Ovary (tissue), 9 donors: Measurements from ENCODE around the gene DCAF8L1. TPM values are rescaled to one million over a fixed set of nuclear protein-coding genes. Genes with fewer than 3 reads are reported as not detected.

Experiments used
- DNase-seq, 5 donors: peaks; one replicate each; pipeline ENCODE4 v3.0.0-alpha.2; 2019 to 2020
- H3K27ac ChIP-seq, 2 donors: fragments of 200-600 bp; one replicate each; pipeline versions ENCODE4 v1.5.1 to v1.8.0; 2019 to 2022
- H3K27me3 ChIP-seq: fragments of 200-600 bp; one replicate; pipeline ENCODE4 v1.8.0; 2022
- H3K36me3 ChIP-seq: fragments of 200-600 bp; sonication (generic); one replicate; pipeline ENCODE4 v1.5.1; 2019
- H3K4me1 ChIP-seq: one replicate; pipeline ENCODE4 v1.8.1; 2013; ENCODE audit warnings: mild to moderate bottlenecking, moderate library complexity; ENCODE audit not compliant: insufficient read depth
- H3K4me3 ChIP-seq: fragments of 200-600 bp; sonication (generic); one replicate; pipeline ENCODE4 v1.5.1; 2017
- H3K9me3 ChIP-seq, 2 donors: fragments of 200-600 bp in 1 of 2; sonication (generic) in 1 of 2; one replicate each; pipeline versions ENCODE4 v1.5.1 to v1.8.1; 2013 to 2019; ENCODE audit warnings: mild to moderate bottlenecking in 1 of 2, moderate library complexity in 1 of 2
- EP300 ChIP-seq: sonication (generic); formaldehyde crosslinking; IDR thresholded peaks from one replicate; pipeline ENCODE4 v1.6.1; 2017; ENCODE audit warnings: antibody characterized with exemption
- POLR2A ChIP-seq: fragments of 450-650 bp; IDR thresholded peaks from one replicate; pipeline ENCODE4 v1.6.1; 2017; ENCODE audit warnings: antibody characterized with exemption, mild to moderate bottlenecking, moderate library complexity
- WGBS, 3 donors: extraction: QIAGEN DNeasy Blood & Tissue Kit in 1 of 3; methylation state at CpG; one replicate each; pipeline versions ENCODE4 v1.1.5 to v1.1.7; 2013 to 2017; 5-methylcytosine and 5-hydroxymethylcytosine counted together
- intact Hi-C, 4 donors: fragments of 100-400 bp; cut with DNase I; formaldehyde crosslinking; loops; one replicate each; pipeline versions ENCODE4 v1.11.0 to v1.15.1; 2022 to 2023
- polyA plus RNA-seq, 2 donors: library from polyadenylated mRNA; stranded (reverse); fragments of 200-250 nt in 1 of 2; fragments of 350-450 nt in 1 of 2; fragmentation: Illumina TruSeq in 1 of 2; extraction: RNeasy Lipid Tissue Mini Kit (QIAGEN cat#74804) in 1 of 2; gene quantifications; one replicate each; pipeline ENCODE4 v1.2.3, GENCODE V29; 2013 to 2014
- total RNA-seq, 7 donors: library from RNA; depleted of rRNA in 2 of 7; stranded (reverse); fragments of >200 nt in 2 of 7; fragmentation: NEBNext Ultra II Directional in 3 of 7; extraction: Animal tissue kit (Norgen Biotek cat#: 25700) in 3 of 7; gene quantifications; one replicate each; pipeline versions ENCODE4 v1.1.0 to v1.2.4, GENCODE V29; 2016 to 2023
- TF ChIP-seq, protein P1 (sequence below), 3 donors: fragments of 450-650 bp in 2 of 3; fragments of 200-600 bp in 1 of 3; IDR thresholded peaks; one replicate each; pipeline versions ENCODE4 v1.5.1 to v1.8.0; 2016 to 2022; ENCODE audit warnings: antibody characterized with exemption in 3 of 3, mild to moderate bottlenecking in 1 of 3
- donor health status: DM: no; HTN: no; CAD: no; lungs with moderate emphysema.
- donor health status: DM: no; HTN: no; CAD: no.
- donor health status: Bipolar disorder and iron deficiency.
- donor health status: DM: yes; HTN: yes; CAD: no.
- donor health status: DM: no; HTN: no; CAD: no.
- donor health status: DM: yes; HTN: yes; CAD: no.

Gene DCAF8L1
- total and polyA plus RNA-seq, 9 donors, result not detected

DNA sequence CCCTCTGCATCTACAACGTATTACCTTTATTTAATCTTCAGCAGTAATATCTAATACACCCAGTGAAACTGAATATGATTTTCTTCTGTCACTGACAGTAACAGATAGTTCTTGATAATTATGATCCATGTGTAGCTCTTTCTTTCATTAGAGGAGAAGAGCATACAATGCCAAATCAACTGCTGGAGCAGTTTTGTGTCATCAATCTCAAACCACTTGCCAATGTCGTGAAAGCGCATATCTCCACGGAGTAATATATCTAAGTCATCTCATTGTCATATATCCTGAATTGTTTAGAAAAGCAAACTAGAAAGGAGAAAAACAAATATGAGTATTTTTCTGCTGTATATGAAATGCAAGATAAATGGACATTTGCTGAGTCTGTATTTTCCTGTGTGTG lies 47.9 kb downstream of the DCAF8L1 start:
- TF ChIP-seq, protein P1, sequence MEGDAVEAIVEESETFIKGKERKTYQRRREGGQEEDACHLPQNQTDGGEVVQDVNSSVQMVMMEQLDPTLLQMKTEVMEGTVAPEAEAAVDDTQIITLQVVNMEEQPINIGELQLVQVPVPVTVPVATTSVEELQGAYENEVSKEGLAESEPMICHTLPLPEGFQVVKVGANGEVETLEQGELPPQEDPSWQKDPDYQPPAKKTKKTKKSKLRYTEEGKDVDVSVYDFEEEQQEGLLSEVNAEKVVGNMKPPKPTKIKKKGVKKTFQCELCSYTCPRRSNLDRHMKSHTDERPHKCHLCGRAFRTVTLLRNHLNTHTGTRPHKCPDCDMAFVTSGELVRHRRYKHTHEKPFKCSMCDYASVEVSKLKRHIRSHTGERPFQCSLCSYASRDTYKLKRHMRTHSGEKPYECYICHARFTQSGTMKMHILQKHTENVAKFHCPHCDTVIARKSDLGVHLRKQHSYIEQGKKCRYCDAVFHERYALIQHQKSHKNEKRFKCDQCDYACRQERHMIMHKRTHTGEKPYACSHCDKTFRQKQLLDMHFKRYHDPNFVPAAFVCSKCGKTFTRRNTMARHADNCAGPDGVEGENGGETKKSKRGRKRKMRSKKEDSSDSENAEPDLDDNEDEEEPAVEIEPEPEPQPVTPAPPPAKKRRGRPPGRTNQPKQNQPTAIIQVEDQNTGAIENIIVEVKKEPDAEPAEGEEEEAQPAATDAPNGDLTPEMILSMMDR (IDR thresholded peaks at IDR 0.05), result no peak
- TF ChIP-seq EP300 (no peak), POLR2A (no peak)
- Histone ChIP-seq H3K36me3 (no peaks in the 10 kb centered on the region), H3K4me1 (no peaks in the 10 kb centered on the region), H3K4me3 (no peak overlapping the region), H3K9me3 (no peaks in the 10 kb centered on the region), H3K27me3 (no peaks in the 10 kb centered on the region), H3K27ac (no peak overlapping the region)
- DNase-seq, result no peak
- 56 to 64% (median 63%) methylated on average over 4 of the region's 4 CpGs for WGBS, 3 donors
- intact Hi-C loops, result no loop called here

Other genes starting within 250 kb of the DCAF8L1 start
- gene MAGEB10, start 173.5 kb downstream of the DCAF8L1 start, total RNA-seq, result under 1 TPM in 1 of 7 donors, not detected in 6; 0.15 TPM
- under 1 TPM in 1 of 2 donors, not detected in 1; 0.04 TPM for gene MAGEB10, start 173.5 kb downstream of the DCAF8L1 start, polyA plus RNA-seq